ENCODE results near the gene IGF1R. TPM values are rescaled to one million over a fixed set of nuclear protein-coding genes. Genes with fewer than 3 reads are reported as not detected.

IGF1R gene
- total RNA-seq, 1 experiment from 2014 or later = 0.56 TPM

DNA sequence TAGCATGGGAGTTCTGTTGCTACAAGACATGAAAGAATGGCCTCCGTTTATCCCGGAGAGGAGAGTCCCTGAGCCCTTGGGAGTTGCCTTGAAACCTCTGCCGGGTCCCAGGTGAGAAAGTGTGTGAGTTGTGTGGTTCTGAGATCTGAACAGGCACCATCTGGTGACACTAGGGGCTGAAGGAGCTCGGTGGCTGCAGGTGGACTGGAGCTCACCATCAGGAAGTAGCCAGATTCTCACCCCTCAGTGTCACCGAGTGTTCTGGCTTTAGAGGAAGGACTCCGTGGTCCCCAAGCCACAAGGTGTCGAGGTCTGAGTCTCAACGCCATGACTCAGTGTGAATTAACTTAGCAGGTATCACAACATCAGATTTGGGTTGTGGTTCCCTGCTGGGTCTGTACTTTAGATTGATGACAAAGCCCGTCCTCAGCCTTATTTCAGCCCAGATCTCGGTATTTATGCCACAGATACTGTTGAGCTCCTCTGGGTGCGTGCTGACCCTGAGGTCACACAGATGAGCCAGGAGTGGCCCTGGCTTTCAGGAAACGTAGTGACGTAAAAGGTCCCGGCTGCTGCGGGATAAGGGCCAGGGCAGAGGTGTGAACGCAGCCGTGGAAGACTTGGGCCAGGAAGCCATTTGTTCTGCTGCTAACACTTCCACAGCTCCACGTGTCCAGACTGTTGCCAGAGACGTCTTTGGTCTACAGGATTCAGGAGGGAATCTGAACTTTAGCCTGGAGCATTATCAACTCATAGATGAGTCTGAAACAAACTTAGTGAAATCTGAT lies 304.9 kb downstream of the IGF1R start:
- H3K4me1 ChIP-seq (ENCODE audit: low read length) = no peaks in the 10 kb centered on the region
- H3K4me2 ChIP-seq (ENCODE audit: low read depth, low read length, poor library complexity, severe bottlenecking) = no peak overlapping the region
- H3K9me3 ChIP-seq (ENCODE audit: low read length) = no peaks in the 10 kb centered on the region
- H4K20me1 ChIP-seq (ENCODE audit: insufficient read depth, low read depth, low read length) = no peaks in the 10 kb centered on the region
- H3K4me3 ChIP-seq (ENCODE audit: low read length) = no peak overlapping the region
- H3K79me2 ChIP-seq (ENCODE audit: low read length) = no peaks in the 10 kb centered on the region
- no peak overlapping the region for H3K9ac ChIP-seq (ENCODE audit: low read length)
- H3K27ac ChIP-seq (ENCODE audit: low read length) = no peak overlapping the region
- H3K9me2 ChIP-seq (replicated peaks; ENCODE audit: insufficient read depth, low read length) = no peaks in the 10 kb centered on the region
- no peak overlapping the region for H2AFZ ChIP-seq (ENCODE audit: low read length)
- H3K27me3 ChIP-seq (ENCODE audit: low read length) = no peaks in the 10 kb centered on the region
- H3K36me3 ChIP-seq (ENCODE audit: insufficient read depth, low read length) = no peaks in the 10 kb centered on the region
- DNase-seq = no peak

- Histone ChIP-seq H3K36me3 (ENCODE audit: insufficient read depth, low read length) (no peaks in the 10 kb centered on the region), H3K9ac (ENCODE audit: low read length) (no peak overlapping the region), H3K4me2 (ENCODE audit: low read depth, low read length, poor library complexity, severe bottlenecking) (no peak overlapping the region), H3K27me3 (ENCODE audit: low read length) (no peaks in the 10 kb centered on the region), H2AFZ (ENCODE audit: low read length) (no peak overlapping the region), H3K79me2 (ENCODE audit: low read length) (no peaks in the 10 kb centered on the region), H3K4me3 (ENCODE audit: low read length) (no peak overlapping the region), H3K9me2 (replicated peaks; ENCODE audit: insufficient read depth, low read length) (no peaks in the 10 kb centered on the region), H3K9me3 (ENCODE audit: low read length) (no peaks in the 10 kb centered on the region), H4K20me1 (ENCODE audit: insufficient read depth, low read depth, low read length) (no peaks in the 10 kb centered on the region), H3K4me1 (ENCODE audit: low read length) (no peaks in the 10 kb centered on the region), H3K27ac (ENCODE audit: low read length) (no peak overlapping the region)
- no peak for DNase-seq
These were observed 305.6 kb downstream of the IGF1R start for GRCh38 chr15:98953968-98954367.

DNA sequence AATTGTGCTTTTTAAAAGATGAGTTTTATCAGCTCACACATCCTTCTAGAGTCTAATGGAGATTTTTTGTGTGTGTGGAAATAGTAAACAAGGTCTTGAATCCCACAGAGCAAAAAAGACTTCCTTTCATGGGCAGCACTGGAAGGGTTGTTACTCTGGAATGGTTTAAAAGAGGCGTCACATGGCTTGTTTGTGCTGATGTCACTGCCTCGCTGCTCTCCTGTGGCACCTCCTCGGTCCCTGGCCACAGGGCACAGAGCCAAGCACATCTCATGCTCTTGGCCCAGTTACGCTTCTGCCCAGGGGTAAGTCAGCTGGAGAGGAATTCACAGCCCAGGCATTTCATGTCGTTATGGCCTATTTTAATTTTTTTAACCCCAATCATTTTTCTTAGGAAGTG lies 306.1 kb downstream of the IGF1R start:
- Histone ChIP-seq H3K4me3 (ENCODE audit: low read length) (no peak overlapping the region), H3K9ac (ENCODE audit: low read length) (no peak overlapping the region), H3K9me2 (replicated peaks; ENCODE audit: insufficient read depth, low read length) (no peaks in the 10 kb centered on the region), H3K27ac (ENCODE audit: low read length) (no peak overlapping the region), H4K20me1 (ENCODE audit: insufficient read depth, low read depth, low read length) (no peaks in the 10 kb centered on the region), H3K4me1 (ENCODE audit: low read length) (no peaks in the 10 kb centered on the region), H2AFZ (ENCODE audit: low read length) (no peak overlapping the region), H3K36me3 (ENCODE audit: insufficient read depth, low read length) (no peaks in the 10 kb centered on the region), H3K27me3 (ENCODE audit: low read length) (no peaks in the 10 kb centered on the region), H3K9me3 (ENCODE audit: low read length) (no peaks in the 10 kb centered on the region), H3K79me2 (ENCODE audit: low read length) (no peaks in the 10 kb centered on the region), H3K4me2 (ENCODE audit: low read depth, low read length, poor library complexity, severe bottlenecking) (no peak overlapping the region)
- DNase-seq = no peak

GRCh38 chr15:98955331-98955730 lies 307.0 kb downstream of the IGF1R start:
- Histone ChIP-seq H3K9me2 (replicated peaks; ENCODE audit: insufficient read depth, low read length) (no peaks in the 10 kb centered on the region), H3K9ac (ENCODE audit: low read length) (no peak overlapping the region), H3K79me2 (ENCODE audit: low read length) (no peaks in the 10 kb centered on the region), H4K20me1 (ENCODE audit: insufficient read depth, low read depth, low read length) (no peaks in the 10 kb centered on the region), H3K27me3 (ENCODE audit: low read length) (no peaks in the 10 kb centered on the region), H3K9me3 (ENCODE audit: low read length) (no peaks in the 10 kb centered on the region), H3K4me3 (ENCODE audit: low read length) (no peak overlapping the region), H3K36me3 (ENCODE audit: insufficient read depth, low read length) (no peaks in the 10 kb centered on the region), H3K27ac (ENCODE audit: low read length) (no peak overlapping the region), H2AFZ (ENCODE audit: low read length) (no peak overlapping the region), H3K4me2 (ENCODE audit: low read depth, low read length, poor library complexity, severe bottlenecking) (no peak overlapping the region), H3K4me1 (ENCODE audit: low read length) (no peaks in the 10 kb centered on the region)
- no peak for DNase-seq

DNA sequence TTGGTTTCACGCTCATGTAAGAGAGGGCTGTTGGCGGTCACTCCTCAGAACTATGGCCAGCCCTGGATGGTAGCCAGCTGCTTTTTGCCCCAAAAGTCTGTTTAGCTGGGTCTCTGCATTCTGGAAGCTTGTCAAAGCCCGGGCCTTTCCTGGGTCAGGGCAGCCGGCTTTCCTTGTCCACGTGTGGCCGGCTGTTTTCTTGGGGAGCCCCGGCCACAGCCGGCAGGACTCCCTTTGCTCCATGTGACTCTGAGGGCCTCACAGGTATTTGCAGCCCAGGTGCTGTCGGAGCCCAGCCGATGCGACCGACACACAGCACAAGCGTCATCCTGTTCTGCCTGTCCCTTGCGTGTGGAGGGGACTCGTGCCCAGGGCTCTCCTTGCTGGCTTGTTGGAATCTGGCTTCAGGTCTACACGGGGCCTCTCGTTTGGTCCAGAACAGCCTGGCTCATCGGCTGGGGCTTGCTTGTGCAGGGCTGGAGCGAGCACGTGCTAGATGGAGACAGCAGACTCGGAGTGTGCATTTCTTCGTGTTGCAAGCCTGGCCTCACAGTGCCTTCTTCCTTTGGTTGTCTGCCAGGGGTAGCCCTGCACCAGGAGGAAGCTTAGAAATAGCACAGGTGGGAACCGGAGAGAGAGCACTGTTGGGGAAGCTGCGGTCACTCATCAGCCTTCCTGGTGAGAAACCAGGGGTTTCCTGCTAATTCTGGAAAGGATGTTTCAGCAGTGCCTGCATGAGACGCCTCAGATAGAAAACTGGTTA lies 307.8 kb downstream of the IGF1R start:
- H3K4me3 ChIP-seq (ENCODE audit: low read length) = no peak overlapping the region
- no peak for DNase-seq
- H3K27me3 ChIP-seq (ENCODE audit: low read length) = no peaks in the 10 kb centered on the region
- H3K9ac ChIP-seq (ENCODE audit: low read length) = no peak overlapping the region
- no peaks in the 10 kb centered on the region; the same call in 1 of the 2 replicates for H3K9me3 ChIP-seq (ENCODE audit: low read length)
- H3K27ac ChIP-seq (ENCODE audit: low read length) = no peak overlapping the region
- no peaks in the 10 kb centered on the region for H4K20me1 ChIP-seq (ENCODE audit: insufficient read depth, low read depth, low read length)
- H3K36me3 ChIP-seq (ENCODE audit: insufficient read depth, low read length) = no peaks in the 10 kb centered on the region
- no peaks in the 10 kb centered on the region for H3K9me2 ChIP-seq (replicated peaks; ENCODE audit: insufficient read depth, low read length)
- no peaks in the 10 kb centered on the region for H3K79me2 ChIP-seq (ENCODE audit: low read length)
- no peaks in the 10 kb centered on the region for H3K4me1 ChIP-seq (ENCODE audit: low read length)
- no peak overlapping the region for H3K4me2 ChIP-seq (ENCODE audit: low read depth, low read length, poor library complexity, severe bottlenecking)
- H2AFZ ChIP-seq (ENCODE audit: low read length) = no peak overlapping the region

GRCh38 chr15:98956796-98957553 lies 308.6 kb downstream of the IGF1R start:
- Histone ChIP-seq H3K9me2 (replicated peaks; ENCODE audit: insufficient read depth, low read length) (no peaks in the 10 kb centered on the region), H3K4me1 (ENCODE audit: low read length) (no peaks in the 10 kb centered on the region), H3K9ac (ENCODE audit: low read length) (no peak overlapping the region), H3K9me3 (ENCODE audit: low read length) (no peaks in the 10 kb centered on the region; the same call in 1 of the 2 replicates), H3K4me3 (ENCODE audit: low read length) (no peak overlapping the region), H3K4me2 (ENCODE audit: low read depth, low read length, poor library complexity, severe bottlenecking) (no peak overlapping the region), H2AFZ (ENCODE audit: low read length) (no peak overlapping the region), H3K79me2 (ENCODE audit: low read length) (no peaks in the 10 kb centered on the region), H4K20me1 (ENCODE audit: insufficient read depth, low read depth, low read length) (no peaks in the 10 kb centered on the region), H3K27ac (ENCODE audit: low read length) (no peak overlapping the region), H3K36me3 (ENCODE audit: insufficient read depth, low read length) (no peaks in the 10 kb centered on the region), H3K27me3 (ENCODE audit: low read length) (no peaks in the 10 kb centered on the region)
- no peak for DNase-seq

GRCh38 chr15:98957655-98958054 lies 309.3 kb downstream of the IGF1R start:
- H3K4me1 ChIP-seq (ENCODE audit: low read length) = no peaks in the 10 kb centered on the region

DNA sequence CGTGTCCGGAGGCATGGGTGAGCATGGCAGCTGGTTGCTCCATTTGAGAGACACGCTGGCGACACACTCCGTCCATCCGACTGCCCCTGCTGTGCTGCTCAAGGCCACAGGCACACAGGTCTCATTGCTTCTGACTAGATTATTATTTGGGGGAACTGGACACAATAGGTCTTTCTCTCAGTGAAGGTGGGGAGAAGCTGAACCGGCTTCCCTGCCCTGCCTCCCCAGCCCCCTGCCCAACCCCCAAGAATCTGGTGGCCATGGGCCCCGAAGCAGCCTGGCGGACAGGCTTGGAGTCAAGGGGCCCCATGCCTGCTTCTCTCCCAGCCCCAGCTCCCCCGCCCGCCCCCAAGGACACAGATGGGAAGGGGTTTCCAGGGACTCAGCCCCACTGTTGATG lies 309.7 kb downstream of the IGF1R start:
- Histone ChIP-seq H3K4me2 (ENCODE audit: low read depth, low read length, poor library complexity, severe bottlenecking) (no peak overlapping the region), H3K36me3 (ENCODE audit: insufficient read depth, low read length) (no peaks in the 10 kb centered on the region), H3K4me3 (ENCODE audit: low read length) (no peak overlapping the region), H4K20me1 (ENCODE audit: insufficient read depth, low read depth, low read length) (no peaks in the 10 kb centered on the region), H3K9me3 (ENCODE audit: low read length) (no peaks in the 10 kb centered on the region; the same call in 1 of the 2 replicates), H3K9ac (ENCODE audit: low read length) (no peak overlapping the region), H3K9me2 (replicated peaks; ENCODE audit: insufficient read depth, low read length) (no peaks in the 10 kb centered on the region), H3K4me1 (ENCODE audit: low read length) (no peaks in the 10 kb centered on the region), H3K27me3 (ENCODE audit: low read length) (no peaks in the 10 kb centered on the region), H3K27ac (ENCODE audit: low read length) (no peak overlapping the region), H3K79me2 (ENCODE audit: low read length) (no peaks in the 10 kb centered on the region), H2AFZ (ENCODE audit: low read length) (no peak overlapping the region)
- DNase-seq = no peak

More at GRCh38 chr15:98957655-98958054, 309.3 kb downstream of the IGF1R start:
- H3K4me2 ChIP-seq (ENCODE audit: low read depth, low read length, poor library complexity, severe bottlenecking) = no peak overlapping the region
- no peaks in the 10 kb centered on the region for H3K36me3 ChIP-seq (ENCODE audit: insufficient read depth, low read length)
- no peak overlapping the region for H3K9ac ChIP-seq (ENCODE audit: low read length)
- no peaks in the 10 kb centered on the region for H3K27me3 ChIP-seq (ENCODE audit: low read length)
- H3K9me2 ChIP-seq (replicated peaks; ENCODE audit: insufficient read depth, low read length) = no peaks in the 10 kb centered on the region
- DNase-seq = no peak
- no peak overlapping the region for H3K27ac ChIP-seq (ENCODE audit: low read length)
- H3K9me3 ChIP-seq (ENCODE audit: low read length) = no peaks in the 10 kb centered on the region; the same call in 1 of the 2 replicates
- no peaks in the 10 kb centered on the region for H3K79me2 ChIP-seq (ENCODE audit: low read length)
- no peak overlapping the region for H2AFZ ChIP-seq (ENCODE audit: low read length)
- no peak overlapping the region for H3K4me3 ChIP-seq (ENCODE audit: low read length)
- H4K20me1 ChIP-seq (ENCODE audit: insufficient read depth, low read depth, low read length) = no peaks in the 10 kb centered on the region

All from Karpas-422 (cell line).